ENCODE measurements around the gene ITGB1BP1.

Gene ITGB1BP1

DNA sequence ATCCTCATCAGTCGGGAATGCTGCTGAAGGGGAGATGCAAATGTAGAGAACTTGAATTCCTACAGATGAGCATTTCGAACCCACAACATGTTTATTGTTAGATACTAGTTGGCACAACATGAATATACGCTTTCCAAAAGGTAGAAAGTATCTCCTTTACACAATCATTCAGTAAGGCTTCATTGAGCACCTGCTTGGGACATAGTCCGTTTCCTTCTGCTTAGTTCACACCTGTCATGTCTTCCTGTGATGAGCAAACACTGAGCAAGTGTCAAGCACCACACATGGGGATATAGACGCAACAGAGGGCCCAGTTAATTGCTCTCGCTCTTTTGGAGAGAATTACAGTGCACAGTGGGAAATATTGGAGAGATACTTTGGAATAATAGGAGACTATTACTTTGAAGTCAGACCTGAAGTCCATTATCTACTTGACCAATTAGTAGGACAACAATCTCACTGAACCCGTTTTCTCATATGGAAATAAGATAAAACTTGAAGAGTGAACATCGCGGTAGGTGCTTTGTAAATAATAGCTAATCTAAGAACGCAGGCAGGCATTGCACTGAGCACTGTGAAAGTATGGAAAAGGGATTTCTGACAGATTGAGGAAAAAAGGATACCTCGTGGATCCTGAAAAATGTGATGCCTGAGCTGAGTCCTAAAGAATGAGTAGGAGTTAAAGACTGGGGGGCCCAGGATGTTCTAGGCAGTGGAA lies 1.3 kb upstream of the ITGB1BP1 start:
- DNase-seq (ENCODE audit: low spot score), result peak; percentile 17

DNA sequence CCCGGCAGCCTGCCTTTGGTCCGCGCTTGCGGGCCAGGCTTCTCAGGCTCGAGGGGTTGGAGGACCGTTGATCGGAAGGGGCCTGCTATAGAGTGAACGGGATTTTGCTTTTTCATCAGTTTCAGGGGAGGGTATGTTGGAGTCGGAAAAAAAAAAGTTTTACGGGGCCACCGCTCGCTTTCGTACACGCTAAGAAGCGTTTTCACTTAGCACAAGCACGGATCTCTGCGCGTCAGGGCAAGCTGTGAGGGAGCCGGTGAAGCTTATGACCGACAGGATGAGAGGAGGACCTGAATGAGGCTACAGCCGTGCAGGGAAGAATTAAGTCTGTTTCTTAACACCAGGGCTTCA lies 569 bp upstream of the ITGB1BP1 start:
- peak; percentile 32 for DNase-seq (ENCODE audit: low spot score)

DNA sequence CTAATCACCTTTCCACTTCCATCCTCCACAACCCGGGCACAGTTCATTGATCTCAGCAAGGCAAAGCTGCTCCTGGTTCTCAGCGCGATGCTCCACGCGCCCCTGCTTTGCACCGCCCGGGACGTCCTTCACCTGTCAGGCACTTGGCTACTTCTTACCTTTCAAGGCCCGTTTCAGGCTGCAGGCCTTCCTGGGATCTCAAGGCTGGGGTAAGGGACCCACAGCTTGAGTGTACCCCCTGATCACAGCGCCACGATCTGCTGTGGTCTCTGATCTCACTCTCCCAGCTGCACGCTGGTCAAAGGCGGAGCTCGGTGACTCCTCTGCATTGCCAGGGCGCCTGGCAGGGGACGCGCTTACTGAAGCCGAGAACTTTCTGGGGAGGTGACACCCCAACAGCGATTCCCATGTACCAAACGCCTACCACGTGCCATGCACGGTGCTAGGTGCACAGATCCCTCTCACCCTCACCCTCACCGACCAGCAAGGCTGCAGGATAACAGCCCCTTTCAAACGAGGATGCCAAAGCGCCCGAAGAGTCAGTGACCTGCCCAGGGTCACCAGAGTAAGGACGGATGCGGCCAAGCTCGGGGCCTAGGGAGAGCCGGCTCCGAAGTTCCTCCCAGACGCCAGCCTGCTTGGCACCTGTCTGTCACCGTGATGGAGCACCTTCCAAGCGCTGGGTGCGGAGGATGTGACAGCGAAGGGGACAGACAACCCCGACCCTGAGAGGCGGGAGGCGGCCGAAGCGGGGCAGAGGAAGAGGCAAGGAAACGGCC lies 818 bp downstream of the ITGB1BP1 start:
- peak; percentile 57 for DNase-seq (ENCODE audit: low spot score)

DNA sequence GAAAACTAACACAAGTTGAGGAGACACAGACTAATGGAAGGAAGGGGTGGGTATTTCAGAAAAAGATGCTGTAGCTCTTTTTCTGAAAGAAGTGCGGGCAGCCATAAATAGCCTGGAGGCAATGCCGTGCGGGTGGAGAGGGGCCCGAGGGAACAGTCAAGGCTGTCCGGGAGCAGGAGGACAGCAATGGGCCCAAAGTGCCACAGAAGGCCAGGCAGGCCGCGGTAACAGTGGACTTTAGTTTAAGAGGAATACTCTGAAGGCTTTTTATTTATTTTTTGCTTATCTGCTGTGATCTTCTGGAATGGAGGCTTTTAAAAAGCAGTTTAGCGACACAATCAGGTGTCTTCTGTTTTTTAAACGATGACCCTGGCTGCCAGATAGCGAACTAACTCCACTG lies 2.8 kb downstream of the ITGB1BP1 start:
- DNase-seq (ENCODE audit: low spot score), result no peak

DNA sequence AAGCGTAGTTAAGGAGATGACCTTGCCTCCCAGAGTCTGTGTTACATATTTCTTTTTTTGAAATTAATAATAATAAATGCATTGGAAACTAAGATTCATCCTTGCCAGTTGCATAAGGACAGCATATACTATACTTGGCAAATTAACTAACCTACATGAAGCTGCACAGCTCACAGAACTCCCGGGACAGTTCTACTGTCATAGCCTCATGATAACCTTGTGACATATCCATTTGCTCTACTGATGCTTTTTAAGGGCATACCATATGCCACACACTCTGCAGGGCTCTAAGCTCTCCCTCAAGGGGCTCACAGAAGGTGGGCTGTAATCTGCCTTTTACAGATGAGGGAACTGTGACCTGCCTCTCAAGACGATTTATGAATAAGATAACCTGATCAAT lies 3.8 kb downstream of the ITGB1BP1 start:
- DNase-seq (ENCODE audit: low spot score), result no peak

DNA sequence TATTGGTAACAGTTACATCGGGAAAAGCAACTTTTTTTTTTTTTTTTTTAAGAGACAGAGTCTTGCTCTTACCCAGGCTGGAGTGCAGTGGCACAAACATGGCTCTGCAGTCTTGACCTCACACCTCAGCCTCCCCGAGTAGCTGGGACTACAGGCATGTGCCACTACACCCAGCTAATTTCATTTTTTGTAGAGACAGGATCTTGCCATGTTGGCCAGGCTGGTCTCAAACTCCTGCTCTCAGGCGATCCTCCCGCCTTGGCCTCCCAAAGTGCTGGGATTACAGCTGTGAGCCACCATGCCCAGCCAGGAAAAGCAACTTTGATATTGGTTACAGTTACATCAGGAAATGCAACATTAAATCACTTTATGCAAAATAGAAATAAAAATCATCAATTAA lies 4.6 kb downstream of the ITGB1BP1 start:
- DNase-seq (ENCODE audit: low spot score), result no peak

DNA sequence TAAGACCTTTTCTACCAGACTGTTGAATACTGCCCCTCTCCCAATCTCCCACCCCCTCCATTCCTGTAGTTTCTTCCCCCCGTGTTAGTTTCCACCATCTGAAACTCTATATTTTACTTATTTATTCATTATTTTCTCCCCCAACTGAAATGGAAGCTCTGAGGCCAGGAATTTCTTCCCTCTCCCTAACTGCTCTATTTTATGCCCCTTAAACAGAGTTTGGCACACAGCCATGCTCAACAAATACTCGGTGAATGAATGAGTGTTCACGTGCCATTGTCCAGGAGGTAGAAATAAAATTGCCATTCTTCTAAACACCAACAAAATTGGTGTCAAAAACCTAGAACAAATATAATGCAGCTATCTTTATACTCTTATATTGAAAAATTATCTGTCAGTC lies 5.6 kb downstream of the ITGB1BP1 start:
- peak; percentile 30 for DNase-seq (ENCODE audit: low spot score)

DNA sequence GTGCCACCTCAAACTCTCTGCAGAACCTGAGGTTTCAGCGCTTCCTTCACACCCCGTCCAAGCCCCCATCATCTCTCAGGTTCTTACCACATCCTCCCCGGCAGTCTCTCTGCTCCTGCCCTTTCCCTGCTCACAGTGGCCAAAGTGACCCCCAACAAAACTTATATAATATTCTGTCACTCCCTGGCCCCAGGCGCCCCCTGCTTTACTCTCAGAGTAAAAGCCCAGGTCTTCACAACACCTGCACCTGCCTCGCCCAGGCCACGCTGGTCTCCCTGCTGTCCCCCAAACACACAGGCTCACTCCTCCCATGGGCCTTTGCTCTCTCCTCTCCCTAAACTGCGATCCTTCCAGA lies 6.4 kb downstream of the ITGB1BP1 start:
- DNase-seq (ENCODE audit: low spot score), result no peak

DNA sequence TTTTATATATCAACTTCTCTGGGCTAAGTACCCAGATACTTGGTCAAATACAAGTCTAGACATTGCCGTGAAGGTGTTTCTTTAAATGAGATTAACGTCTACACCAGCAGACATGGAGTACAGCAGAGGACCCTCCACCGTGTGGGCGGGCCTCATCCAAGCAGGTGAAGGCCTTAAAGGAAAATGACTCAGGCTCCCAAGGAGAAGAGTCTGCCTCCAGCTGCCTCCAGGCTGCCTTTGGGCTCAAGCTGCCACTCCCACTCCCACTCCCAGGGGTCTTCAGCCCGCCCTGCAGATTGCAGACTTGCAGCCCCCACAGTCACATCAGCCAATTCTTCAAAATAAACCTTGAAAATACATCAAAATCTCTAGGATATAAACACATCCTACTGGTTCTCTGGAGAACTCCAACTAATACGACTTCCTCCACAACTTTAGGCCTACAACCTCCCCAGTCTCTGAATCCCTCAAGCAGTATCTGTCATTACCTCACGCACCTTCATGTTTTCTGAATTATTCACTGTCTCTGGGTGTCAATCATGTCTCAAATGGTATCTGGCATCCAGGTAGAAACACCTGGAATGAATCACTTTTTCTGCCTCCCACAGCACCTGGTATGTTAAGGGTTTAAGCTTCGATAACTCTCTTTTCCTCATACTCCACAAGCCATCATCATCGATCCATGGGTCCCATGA lies 6.9 kb downstream of the ITGB1BP1 start:
- DNase-seq (ENCODE audit: low spot score), result peak; percentile 90

DNA sequence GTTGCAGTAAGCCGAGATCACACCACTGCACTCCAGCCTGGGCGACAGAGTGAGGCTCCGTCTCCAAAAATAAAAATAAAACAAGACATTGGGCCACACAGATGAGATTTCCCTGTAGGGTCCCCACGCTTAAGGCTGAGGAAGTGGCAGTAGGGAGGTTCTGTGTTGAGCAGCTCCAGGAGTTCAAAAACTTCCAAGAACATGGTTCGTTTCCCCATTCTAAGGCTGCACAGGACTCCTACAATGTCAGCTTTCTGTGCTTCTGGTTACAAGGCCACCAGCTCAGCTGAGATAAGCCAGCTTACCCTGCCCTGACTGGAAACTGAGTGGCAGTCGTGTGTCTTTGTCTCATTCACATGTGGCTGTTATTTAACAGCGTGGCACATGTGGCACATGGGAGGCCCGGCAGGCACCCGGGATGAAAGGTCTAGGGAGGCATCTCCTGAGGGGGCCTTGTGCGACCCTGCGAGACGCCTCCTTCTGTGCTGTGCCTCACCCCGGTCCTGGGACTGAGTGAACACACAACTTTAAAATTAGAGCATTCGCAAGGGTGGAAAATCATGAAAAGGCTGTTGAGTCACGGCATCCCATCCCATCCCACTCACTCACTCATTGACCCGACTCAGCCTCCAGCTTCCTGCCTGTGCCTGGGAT lies 7.7 kb downstream of the ITGB1BP1 start:
- DNase-seq (ENCODE audit: low spot score), result peak; percentile 31

DNA sequence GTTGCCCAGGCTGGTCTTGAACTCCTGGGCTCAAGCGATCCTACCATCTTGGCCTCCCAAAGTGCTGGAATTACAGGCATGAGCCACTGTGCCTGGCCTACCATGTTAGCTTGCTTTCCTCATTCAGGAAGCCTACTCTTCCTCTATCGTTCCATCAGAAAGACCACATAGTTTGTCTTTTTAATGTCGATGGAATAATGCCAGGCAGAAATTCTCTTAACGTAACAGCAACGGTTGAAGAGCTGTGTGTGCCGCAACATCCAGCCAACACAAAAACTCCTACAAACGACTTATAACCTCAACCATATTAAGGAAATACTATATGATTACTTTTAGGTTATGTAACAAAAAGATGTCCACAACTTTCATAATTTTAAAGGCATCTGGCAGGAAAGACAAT lies 10.5 kb downstream of the ITGB1BP1 start:
- DNase-seq (ENCODE audit: low spot score), result no peak

DNA sequence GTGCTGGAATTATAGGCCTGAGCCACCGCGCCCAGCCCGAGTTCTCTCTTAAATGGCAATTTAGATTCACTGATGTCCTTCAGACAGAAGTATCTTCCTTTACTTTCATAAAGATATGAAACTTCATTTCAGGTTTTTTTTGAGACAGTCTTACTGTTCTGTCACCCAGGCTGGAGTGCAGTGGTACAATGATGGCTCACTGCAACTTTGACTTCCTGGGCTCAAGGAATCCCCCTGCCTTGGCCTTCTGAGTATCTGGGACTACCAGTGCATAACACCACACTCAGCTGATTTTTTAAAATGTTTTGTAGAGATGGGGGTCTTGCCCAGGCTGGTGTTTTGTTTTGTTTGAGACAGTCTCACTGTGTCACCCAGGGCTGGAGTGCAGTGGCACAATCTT lies 13.2 kb downstream of the ITGB1BP1 start:
- DNase-seq (ENCODE audit: low spot score), result no peak

DNA sequence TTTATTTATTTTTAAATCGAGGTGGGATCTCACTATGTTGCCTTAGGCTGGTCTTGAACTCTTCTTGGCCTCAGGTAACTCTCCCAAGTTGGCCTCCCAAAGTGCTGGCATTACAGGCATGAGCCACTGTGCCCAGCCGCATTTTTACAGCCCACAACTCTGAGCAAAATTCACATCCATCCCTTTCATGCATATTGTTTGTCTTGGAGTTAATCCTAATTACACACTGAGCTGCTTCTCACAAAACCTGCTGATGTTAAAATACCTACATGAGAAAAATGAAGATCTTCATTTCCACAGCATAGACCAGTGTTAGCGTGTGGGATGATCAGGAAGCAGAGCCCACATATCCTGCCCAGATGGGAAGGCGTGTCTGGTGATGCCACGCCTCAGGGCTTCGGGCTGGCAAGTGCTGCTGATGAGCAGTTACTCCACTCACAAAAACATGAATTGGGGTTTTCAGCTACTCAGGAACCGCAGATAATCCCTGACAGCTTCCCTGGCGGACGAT lies 14.6 kb downstream of the ITGB1BP1 start:
- peak; percentile 17 for DNase-seq (ENCODE audit: low spot score)

DNA sequence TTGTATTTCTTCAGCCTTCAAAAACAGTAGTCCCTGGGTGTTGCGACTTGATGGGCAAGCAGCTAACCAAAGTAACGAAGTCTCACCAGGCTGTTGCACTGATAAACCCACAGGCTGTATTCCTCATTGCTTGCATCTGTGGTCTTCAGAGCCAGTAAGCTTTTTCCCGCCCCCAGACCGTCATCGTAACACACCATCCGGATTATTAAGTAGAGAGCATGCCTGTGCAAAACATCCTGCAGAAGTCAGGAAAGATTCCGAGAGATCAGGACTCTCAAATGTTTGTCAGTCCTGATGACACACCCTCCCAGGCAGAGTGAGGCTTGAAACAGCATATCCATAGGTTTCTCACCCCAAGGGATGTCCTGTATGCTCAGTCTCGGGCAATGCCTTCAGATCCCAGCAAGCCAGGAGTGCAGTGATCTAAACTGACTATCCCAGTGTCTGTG lies 15.9 kb downstream of the ITGB1BP1 start:
- no peak for DNase-seq (ENCODE audit: low spot score)

DNA sequence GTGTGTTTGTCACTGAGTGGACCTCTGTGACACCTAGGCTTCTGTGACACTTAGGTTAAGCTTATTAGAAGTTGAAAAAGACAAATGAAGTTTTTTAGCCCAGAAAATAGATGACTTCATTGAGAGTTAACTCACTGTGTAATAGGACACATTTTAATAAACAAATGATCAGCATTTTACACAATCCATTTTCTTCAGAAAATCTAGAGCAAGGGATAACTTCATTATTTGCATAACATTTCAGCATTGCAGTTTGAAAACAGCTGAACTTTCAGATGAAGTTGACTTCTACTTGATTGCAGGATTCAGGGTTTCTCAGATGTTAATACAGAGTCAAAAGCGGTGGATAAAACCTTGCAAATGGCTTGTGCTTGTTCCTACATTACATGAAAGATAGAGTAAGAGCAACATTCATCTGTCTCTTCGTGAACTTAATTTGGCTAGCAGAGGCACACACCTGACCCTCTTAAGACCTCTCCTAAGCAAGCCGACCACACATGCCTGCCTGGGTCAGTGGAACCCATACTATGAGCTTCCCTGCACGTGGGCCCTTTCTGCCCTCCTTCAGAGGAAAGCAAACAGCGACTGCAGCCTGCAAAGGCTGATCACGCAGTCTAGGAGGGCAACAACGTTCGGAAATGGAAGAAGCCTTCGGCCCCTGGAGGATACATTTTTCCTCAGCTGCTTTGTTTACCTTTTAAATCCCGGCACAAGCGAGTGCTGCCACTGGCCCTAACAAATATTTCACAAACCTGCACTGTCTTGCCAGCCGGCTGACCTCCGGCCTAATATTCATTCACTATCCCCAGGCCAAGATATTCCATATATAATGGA lies 16.6 kb downstream of the ITGB1BP1 start:
- DNase-seq (ENCODE audit: low spot score), result no peak

DNA sequence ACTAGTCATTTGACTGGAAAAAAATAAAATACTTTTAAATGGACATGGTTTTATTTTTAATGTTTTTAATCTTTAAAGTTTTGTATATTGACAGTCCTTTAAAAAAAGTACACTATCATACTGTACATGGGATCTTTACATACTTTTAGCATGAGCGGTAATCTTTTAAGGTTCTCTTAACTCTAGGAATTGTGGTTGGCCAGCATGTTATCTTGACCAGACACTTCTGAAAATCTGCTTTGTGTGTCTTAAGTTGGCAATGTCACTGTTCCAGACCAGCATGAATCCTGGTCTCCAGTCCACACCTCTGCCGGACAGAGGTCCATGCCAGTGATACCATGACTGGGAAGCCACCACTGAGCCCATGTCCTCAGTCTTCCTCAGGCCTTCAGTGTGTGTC lies 17.7 kb downstream of the ITGB1BP1 start:
- DNase-seq (ENCODE audit: low spot score), result no peak

DNA sequence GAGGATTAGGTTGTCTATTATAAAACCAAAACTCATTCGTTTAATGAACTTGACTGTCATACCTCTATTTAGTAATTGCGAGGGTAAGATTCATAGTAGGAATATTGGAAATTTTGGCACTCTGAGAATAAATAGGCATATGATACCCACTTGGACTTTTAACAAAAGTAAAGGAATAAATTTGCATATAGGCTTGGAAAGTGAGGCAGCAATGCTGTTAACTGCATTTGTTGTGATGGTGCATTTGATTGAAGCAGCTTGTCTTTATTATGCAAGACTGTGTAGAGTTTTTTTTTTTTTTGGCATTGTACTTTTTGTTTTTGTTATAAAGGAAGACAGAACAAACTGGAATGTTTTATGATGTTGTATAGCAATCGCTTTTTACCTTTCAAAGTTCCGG lies 18.9 kb downstream of the ITGB1BP1 start:
- DNase-seq (ENCODE audit: low spot score), result no peak

DNA sequence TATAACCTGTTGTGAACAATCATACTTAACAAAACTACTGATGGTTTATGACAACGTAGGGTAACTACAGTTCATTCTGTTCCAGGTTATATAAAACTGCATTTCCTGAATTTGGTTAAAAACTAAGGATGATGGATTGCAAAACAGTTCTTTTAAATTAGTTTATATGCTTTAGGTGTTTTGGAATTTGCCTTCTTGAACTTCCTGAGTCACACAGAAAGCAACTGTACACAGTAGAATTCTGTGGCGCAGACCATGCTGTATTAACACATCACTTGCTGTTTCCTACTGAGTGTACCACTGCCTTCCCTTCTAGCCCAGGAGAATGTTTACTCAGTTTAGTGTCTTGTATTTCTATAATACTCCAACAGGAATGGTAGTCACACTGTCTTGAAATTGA lies 19.4 kb downstream of the ITGB1BP1 start:
- DNase-seq (ENCODE audit: low spot score), result no peak

DNA sequence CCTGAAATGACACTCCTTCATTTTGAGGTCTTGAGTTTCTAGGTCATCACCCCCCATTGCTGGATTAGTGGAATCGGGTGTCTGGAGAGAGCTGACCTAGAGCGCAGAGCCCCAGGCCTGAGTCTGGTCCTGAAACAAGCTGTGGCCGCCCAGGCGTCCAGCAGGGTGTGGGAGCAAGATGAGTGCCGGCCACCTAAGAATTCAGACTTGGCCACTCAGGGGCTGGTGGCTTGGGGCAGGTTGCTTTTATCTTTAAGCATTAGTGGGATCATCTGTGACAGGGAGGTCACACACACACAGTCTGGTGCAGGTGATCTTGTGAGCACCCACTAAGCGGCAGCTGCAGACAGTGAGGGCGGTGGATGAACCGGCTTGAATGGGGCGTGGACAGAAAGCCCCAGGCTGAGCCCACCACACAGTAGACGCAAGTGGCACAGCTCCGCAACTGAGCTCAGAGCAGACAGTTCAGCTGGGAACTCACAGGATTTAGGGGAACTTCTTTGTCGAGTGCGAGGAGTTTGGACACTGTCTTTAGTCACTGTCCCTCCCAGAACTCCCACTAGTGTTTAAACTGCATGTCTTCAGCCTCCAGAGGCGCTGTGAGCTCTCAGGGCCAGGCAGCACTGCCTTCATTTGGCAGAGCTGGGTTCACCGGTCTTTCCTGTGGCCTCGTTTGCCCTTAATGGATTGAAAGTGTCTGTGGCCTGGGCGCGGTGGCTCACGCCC lies 21.5 kb downstream of the ITGB1BP1 start:
- no peak for DNase-seq (ENCODE audit: low spot score)

DNA sequence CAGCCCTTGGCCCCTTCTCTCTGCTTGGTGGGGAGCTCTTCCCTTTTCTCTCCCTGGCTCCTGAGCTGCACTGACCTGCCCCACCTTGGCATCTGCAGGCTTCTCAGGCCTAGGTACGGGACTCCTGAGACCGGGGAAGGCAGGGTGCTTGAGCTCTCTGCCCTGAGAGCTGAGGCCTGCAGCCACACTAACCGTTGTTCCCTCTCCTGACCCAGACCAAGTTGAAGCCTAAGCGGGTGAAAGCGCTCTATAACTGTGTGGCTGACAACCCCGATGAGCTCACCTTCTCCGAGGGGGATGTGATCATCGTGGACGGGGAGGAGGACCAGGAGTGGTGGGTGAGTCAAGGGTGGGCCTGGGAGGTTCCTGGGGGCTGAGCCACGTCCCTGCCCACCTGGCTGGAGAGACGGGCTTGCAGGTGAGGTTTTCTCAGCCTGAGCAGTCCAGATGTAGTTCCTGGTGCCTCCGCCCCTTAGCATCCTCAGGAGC lies 22.2 kb downstream of the ITGB1BP1 start:
- no peak for DNase-seq (ENCODE audit: low spot score)

Measured in kidney tubule cell (primary cell).